NT2/D1 (cell line): Measurements from ENCODE around the gene OR5K3.

Source experiments
- DNase-seq: peaks from one replicate; pipeline ENCODE4 v3.0.0-alpha.2; 2011; ENCODE audit warnings: low read depth, low spot score
- H3K27me3 ChIP-seq: 2 replicates; pipeline ENCODE4 v1.6.0; 2011; ENCODE audit warnings: mild to moderate bottlenecking; ENCODE audit not compliant: insufficient read length, insufficient read depth
- H3K36me3 ChIP-seq: 2 replicates; pipeline ENCODE4 v1.6.1; 2011; ENCODE audit warnings: mild to moderate bottlenecking, low read length, mixed read lengths; ENCODE audit not compliant: insufficient read depth, insufficient read length
- H3K4me1 ChIP-seq: 2 replicates; pipeline ENCODE4 v1.5.1; 2011; ENCODE audit not compliant: insufficient read depth, insufficient read length
- H3K4me3 ChIP-seq: 2 replicates; pipeline ENCODE4 v1.5.1; 2011; ENCODE audit warnings: low read depth; ENCODE audit not compliant: insufficient read length
- H3K9ac ChIP-seq: 2 replicates; pipeline ENCODE4 v1.6.0; 2011; ENCODE audit warnings: low read depth; ENCODE audit not compliant: insufficient read length
- H3K9me3 ChIP-seq: 2 replicates; pipeline ENCODE4 v1.5.1; 2011; ENCODE audit warnings: mild to moderate bottlenecking, low read length; ENCODE audit not compliant: insufficient read depth
- SUZ12 ChIP-seq: IDR thresholded peaks from 2 replicates; pipeline ENCODE4 v1.6.1; 2011; ENCODE audit not compliant: insufficient read length, insufficient read depth; ENCODE audit errors: extremely low read depth
- YY1 ChIP-seq: IDR thresholded peaks from 2 replicates; pipeline ENCODE4 v1.6.1; 2011; ENCODE audit not compliant: insufficient read length, insufficient read depth
- ZNF274 ChIP-seq: IDR thresholded peaks from 2 replicates; pipeline ENCODE4 v1.6.1; 2011; ENCODE audit warnings: mild to moderate bottlenecking, low read depth, low read length

The OR5K3 gene

DNA sequence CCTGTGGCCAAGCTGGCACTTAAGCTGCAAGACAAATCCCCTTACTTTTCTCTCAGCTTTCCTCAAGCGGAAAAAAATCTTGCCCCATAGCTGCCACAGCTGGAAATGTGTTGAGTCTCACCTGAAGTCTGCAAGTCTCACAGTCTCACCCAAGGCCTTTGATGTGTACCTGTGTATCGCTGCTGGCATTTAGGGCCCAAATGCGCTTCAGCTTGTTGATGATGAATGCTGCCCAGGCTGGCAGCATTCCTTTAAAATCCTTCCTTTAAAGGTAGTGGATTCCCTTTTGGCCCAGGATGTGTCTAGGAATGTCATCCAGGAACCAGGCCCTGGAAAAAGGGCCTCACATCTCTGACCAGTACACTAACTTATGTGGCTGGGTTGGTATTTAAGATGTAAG is 29.8 kb upstream of the OR5K3 start:
- no peak for TF ChIP-seq ZNF274
- no peak for TF ChIP-seq YY1
- TF ChIP-seq SUZ12: no peak
- Histone ChIP-seq H3K4me3 (no peak overlapping the region), H3K36me3 (no peaks in the 10 kb centered on the region), H3K27me3 (no peaks in the 10 kb centered on the region), H3K4me1 (no peaks in the 10 kb centered on the region), H3K9me3 (0 out of 2 replicates have a peak, but pooled peaks cover 17% of the 10 kb centered on the region), H3K9ac (no peak overlapping the region)
- no peak for DNase-seq

GRCh38 chr3:98361289-98361688 is 29.2 kb upstream of the OR5K3 start:
- H3K36me3 ChIP-seq: no peaks in the 10 kb centered on the region
- no peaks in the 10 kb centered on the region for H3K27me3 ChIP-seq
- no peak overlapping the region for H3K4me3 ChIP-seq
- no peaks in the 10 kb centered on the region for H3K4me1 ChIP-seq
- H3K9ac ChIP-seq: no peak overlapping the region
- TF ChIP-seq ZNF274 (no peak), SUZ12 (no peak), YY1 (no peak)
- DNase-seq: no peak
- 0 out of 2 replicates have a peak, but pooled peaks cover 17% of the 10 kb centered on the region for H3K9me3 ChIP-seq

DNA sequence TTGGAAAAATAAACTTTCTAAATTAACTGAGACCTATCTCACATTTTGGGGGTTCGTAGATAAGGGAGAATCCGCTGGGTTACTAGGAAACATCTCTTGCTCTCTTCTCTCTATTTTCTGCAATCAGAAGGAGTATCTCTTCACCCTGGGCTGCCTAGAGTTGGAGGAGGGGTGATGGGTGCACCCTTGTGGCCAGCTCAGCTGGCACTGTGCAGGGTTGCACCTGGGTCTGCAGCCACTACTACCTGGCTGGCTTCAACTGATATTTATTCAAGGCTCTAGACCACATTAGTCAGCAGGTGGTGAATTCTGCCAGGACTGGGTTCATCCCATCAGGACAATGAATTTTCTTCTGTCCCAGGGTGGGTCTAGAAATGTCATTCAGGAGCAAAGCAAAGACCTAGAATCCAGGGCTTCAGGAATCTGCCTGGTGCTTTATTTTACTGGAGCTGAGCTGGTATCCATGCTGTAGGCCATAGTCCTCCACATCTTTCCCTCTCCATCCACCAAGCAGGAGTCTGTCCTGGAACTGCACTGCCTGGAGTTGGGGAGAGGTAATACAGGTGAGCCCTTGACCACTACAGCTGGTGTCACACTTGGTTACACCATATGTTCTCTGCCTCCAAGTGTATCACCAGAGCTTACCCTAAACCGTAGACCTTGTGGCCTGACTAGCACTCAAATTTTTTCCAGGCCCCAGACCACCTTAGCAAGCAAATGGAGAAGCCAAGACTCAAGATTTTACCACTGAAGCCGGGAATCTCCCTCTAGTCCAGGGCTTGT is 22.8 kb upstream of the OR5K3 start:
- DNase-seq: no peak
- TF ChIP-seq SUZ12 (no peak), YY1 (no peak), ZNF274 (no peak)
- H3K9me3 ChIP-seq: no peaks in the 10 kb centered on the region

DNA sequence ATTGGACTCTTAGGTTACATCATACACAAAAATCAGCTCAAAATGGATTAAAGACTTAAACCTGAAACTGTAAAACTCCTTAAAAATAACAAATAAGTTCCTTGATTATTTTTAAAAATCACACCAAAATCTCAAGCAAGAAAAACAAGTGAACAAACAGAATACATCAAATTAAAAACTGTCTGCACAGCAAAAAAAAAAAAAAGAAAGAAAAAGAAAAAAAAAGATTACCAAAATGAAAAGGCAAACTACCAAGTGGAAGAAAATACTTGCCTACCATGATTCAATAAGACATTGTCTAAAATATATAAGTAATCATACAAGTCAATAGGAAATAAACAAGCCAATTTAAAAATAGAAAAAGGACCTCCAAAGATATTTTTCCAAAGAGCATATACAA is 19.3 kb upstream of the OR5K3 start:
- Histone ChIP-seq H3K4me3 (no peak overlapping the region), H3K27me3 (no peaks in the 10 kb centered on the region), H3K36me3 (no peaks in the 10 kb centered on the region), H3K4me1 (no peaks in the 10 kb centered on the region), H3K9ac (no peak overlapping the region), H3K9me3 (no peaks in the 10 kb centered on the region)
- DNase-seq: no peak
- no peak for TF ChIP-seq SUZ12
- no peak for TF ChIP-seq YY1
- TF ChIP-seq ZNF274: no peak

More for the DNA sequence above, 22.8 kb upstream of the OR5K3 start:
- Histone ChIP-seq H3K9ac (no peak overlapping the region), H3K4me1 (no peaks in the 10 kb centered on the region), H3K36me3 (no peaks in the 10 kb centered on the region), H3K27me3 (no peaks in the 10 kb centered on the region), H3K4me3 (no peak overlapping the region)

DNA sequence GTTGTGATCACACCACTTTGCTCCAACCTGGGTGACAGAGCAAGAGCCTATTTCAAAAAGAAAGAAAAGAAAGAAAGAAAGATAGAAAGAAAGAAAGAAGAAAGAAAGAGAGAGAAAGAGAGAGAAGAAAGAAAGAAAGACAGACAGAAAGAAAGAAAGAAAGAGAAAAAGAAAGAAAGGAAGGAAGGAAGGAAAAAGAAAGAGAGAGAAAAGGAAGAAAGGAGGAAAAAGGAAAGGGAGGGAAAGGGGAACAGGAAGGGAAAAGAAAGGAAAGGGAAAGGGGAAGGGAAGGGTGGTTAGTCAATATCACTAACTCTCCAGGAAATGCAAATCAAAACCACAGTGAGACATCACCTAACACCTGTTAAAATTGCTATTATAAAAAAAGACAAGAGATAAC is 18.6 kb upstream of the OR5K3 start:
- Histone ChIP-seq H3K9me3 (no peaks in the 10 kb centered on the region), H3K27me3 (no peaks in the 10 kb centered on the region), H3K4me1 (no peaks in the 10 kb centered on the region), H3K4me3 (no peak overlapping the region), H3K9ac (no peak overlapping the region), H3K36me3 (no peaks in the 10 kb centered on the region)
- no peak for DNase-seq
- TF ChIP-seq SUZ12 (no peak), ZNF274 (no peak), YY1 (no peak)

DNA sequence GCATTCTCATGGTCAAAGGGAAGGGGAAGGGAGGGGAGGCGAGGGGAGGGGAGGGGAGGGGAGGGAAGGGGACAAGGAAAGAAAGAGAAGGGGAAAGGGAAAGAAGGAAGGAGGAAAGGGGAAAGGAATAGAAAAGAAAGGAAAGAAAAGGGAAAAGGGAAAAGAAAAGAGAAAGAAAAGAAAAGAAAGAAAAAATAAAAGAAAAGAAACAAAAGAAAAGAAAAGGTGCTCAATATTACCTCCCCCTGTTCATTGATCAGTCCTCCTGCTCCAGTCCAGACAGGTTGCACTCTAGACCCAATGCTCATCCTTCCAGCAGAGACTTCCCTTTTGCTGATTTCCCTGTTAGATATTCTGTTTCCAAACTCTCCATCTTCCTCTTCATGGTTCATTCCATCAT is 18.0 kb upstream of the OR5K3 start:
- Histone ChIP-seq H3K4me1 (no peaks in the 10 kb centered on the region), H3K9ac (no peak overlapping the region), H3K27me3 (no peaks in the 10 kb centered on the region), H3K4me3 (no peak overlapping the region), H3K36me3 (no peaks in the 10 kb centered on the region), H3K9me3 (no peaks in the 10 kb centered on the region)
- TF ChIP-seq YY1 (no peak), ZNF274 (no peak), SUZ12 (no peak)
- DNase-seq: no peak

- no peak for TF ChIP-seq ZNF274
- TF ChIP-seq YY1: no peak
- no peak for TF ChIP-seq SUZ12
- no peak overlapping the region for H3K9ac ChIP-seq
- DNase-seq: no peak
Measured at GRCh38 chr3:98376631-98377030, 13.8 kb upstream of the OR5K3 start.

More at GRCh38 chr3:98376631-98377030, 13.8 kb upstream of the OR5K3 start:
- no peaks in the 10 kb centered on the region for H3K9me3 ChIP-seq
- no peak overlapping the region for H3K4me3 ChIP-seq
- H3K36me3 ChIP-seq: no peaks in the 10 kb centered on the region
- H3K27me3 ChIP-seq: no peaks in the 10 kb centered on the region
- H3K4me1 ChIP-seq: no peaks in the 10 kb centered on the region
